ENCODE results near the gene CDC73.
"Not testable (repeated sequence)": the region's sequence is repeated elsewhere in the genome, so short reads cannot be mapped to it uniquely, and the experiment has no call there.

Gene CDC73

DNA sequence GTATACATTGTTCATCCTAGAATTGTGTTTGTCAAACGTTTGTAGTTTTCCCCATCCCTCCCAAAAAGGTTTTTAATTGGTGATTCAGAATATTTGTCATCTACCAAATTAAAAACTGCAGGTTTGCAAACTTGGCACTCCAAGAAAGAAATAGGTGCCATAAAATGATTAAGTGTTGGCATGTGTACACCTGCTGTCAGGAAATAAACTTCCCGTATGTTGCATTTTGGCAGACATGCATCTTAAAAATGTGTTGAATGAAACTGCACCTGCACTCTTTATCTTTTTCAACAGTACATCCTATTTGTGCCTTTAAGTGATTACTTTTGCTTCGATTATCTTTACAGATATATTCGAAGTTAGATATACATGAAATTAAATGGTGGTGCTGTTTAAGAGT lies 57.3 kb downstream of the CDC73 start:
- Histone ChIP-seq H3K4me3 (ENCODE audit: low read depth, low read length) (no peak overlapping the region), H3K4me1 (ENCODE audit: control insufficient read depth, insufficient read depth, low read length) (no peaks in the 10 kb centered on the region), H3K27ac (ENCODE audit: low read depth, low read length) (no peak overlapping the region), H3K9ac (ENCODE audit: low read depth, low read length) (no peak overlapping the region), H3K9me3 (ENCODE audit: control insufficient read depth, insufficient read depth, low read length) (no peaks in the 10 kb centered on the region), H3K36me3 (ENCODE audit: control insufficient read depth, insufficient read depth, low read length) (no peaks in the 10 kb centered on the region), H3K27me3 (ENCODE audit: control insufficient read depth, insufficient read depth, low read length) (no peaks in the 10 kb centered on the region)

DNA sequence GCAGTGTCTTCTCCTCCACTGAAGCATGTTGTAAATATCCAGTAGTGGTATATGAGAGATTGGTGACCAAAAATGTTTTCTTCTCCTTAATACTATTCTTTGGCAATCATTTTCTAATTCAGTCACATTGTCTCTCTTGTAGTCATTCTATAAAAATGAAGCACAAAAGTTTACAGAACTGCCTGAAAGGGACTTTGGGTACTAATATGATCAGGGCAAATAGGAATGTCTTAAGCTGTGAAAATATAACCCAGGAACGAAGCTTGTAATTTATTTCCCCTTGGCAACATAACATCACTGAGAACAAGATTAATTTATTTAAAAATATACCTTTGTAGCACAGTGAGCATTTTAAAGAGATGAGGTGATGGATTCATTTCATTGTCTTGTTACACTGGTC lies 59.7 kb downstream of the CDC73 start:
- H3K27ac ChIP-seq (ENCODE audit: low read depth, low read length), result no peak overlapping the region
- H3K27me3 ChIP-seq (ENCODE audit: control insufficient read depth, insufficient read depth, low read length), result no peaks in the 10 kb centered on the region
- no peak overlapping the region for H3K9ac ChIP-seq (ENCODE audit: low read depth, low read length)
- no peaks in the 10 kb centered on the region for H3K36me3 ChIP-seq (ENCODE audit: control insufficient read depth, insufficient read depth, low read length)
- H3K4me1 ChIP-seq (ENCODE audit: control insufficient read depth, insufficient read depth, low read length), result peaks cover 18% of the 10 kb centered on the region
- H3K9me3 ChIP-seq (ENCODE audit: control insufficient read depth, insufficient read depth, low read length), result no peaks in the 10 kb centered on the region
- H3K4me3 ChIP-seq (ENCODE audit: low read depth, low read length), result no peak overlapping the region

- Histone ChIP-seq H3K27me3 (ENCODE audit: control insufficient read depth, insufficient read depth, low read length) (no peaks in the 10 kb centered on the region), H3K4me3 (ENCODE audit: low read depth, low read length) (no peak overlapping the region), H3K27ac (ENCODE audit: low read depth, low read length) (no peak overlapping the region), H3K4me1 (ENCODE audit: control insufficient read depth, insufficient read depth, low read length) (peaks cover 22% of the 10 kb centered on the region), H3K9ac (ENCODE audit: low read depth, low read length) (no peak overlapping the region), H3K9me3 (ENCODE audit: control insufficient read depth, insufficient read depth, low read length) (no peaks in the 10 kb centered on the region), H3K36me3 (ENCODE audit: control insufficient read depth, insufficient read depth, low read length) (no peaks in the 10 kb centered on the region)
Measured at GRCh38 chr1:193181985-193182384, 60.2 kb downstream of the CDC73 start.

GRCh38 chr1:193183019-193183627 lies 61.3 kb downstream of the CDC73 start:
- Histone ChIP-seq H3K9me3 (ENCODE audit: control insufficient read depth, insufficient read depth, low read length) (no peaks in the 10 kb centered on the region), H3K36me3 (ENCODE audit: control insufficient read depth, insufficient read depth, low read length) (no peaks in the 10 kb centered on the region), H3K27me3 (ENCODE audit: control insufficient read depth, insufficient read depth, low read length) (no peaks in the 10 kb centered on the region), H3K27ac (ENCODE audit: low read depth, low read length) (no peak overlapping the region), H3K4me3 (ENCODE audit: low read depth, low read length) (no peak overlapping the region), H3K9ac (ENCODE audit: low read depth, low read length) (no peak overlapping the region), H3K4me1 (ENCODE audit: control insufficient read depth, insufficient read depth, low read length) (peaks cover 22% of the 10 kb centered on the region)

GRCh38 chr1:193184776-193185175 lies 62.9 kb downstream of the CDC73 start:
- H3K9ac ChIP-seq (ENCODE audit: low read depth, low read length), result no peak overlapping the region
- no peaks in the 10 kb centered on the region for H3K9me3 ChIP-seq (ENCODE audit: control insufficient read depth, insufficient read depth, low read length)
- no peak overlapping the region for H3K27ac ChIP-seq (ENCODE audit: low read depth, low read length)
- no peak overlapping the region for H3K4me3 ChIP-seq (ENCODE audit: low read depth, low read length)
- H3K36me3 ChIP-seq (ENCODE audit: control insufficient read depth, insufficient read depth, low read length), result no peaks in the 10 kb centered on the region
- H3K27me3 ChIP-seq (ENCODE audit: control insufficient read depth, insufficient read depth, low read length), result no peaks in the 10 kb centered on the region
- H3K4me1 ChIP-seq (ENCODE audit: control insufficient read depth, insufficient read depth, low read length), result peaks cover 22% of the 10 kb centered on the region

DNA sequence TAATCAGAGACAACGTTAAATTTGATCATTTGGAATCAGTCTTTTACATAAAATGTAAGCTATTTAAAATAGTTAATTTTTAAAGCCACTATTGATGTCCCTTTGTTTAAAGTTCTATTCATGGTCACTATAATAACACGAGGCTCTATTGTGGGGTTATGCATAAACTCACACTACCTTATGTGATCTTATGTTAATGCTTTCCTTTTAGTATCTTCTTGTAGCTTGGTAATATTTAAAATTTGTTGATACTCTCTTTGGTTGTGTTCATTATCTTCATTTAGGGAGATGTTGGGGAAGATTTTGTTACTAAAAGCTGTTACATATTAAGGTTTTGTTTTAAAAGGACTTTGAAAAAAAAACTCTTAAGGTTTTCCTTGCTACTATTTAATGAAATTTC lies 63.4 kb downstream of the CDC73 start:
- Histone ChIP-seq H3K27me3 (ENCODE audit: control insufficient read depth, insufficient read depth, low read length) (no peaks in the 10 kb centered on the region), H3K4me1 (ENCODE audit: control insufficient read depth, insufficient read depth, low read length) (peaks cover 22% of the 10 kb centered on the region), H3K36me3 (ENCODE audit: control insufficient read depth, insufficient read depth, low read length) (no peaks in the 10 kb centered on the region), H3K9me3 (ENCODE audit: control insufficient read depth, insufficient read depth, low read length) (no peaks in the 10 kb centered on the region), H3K4me3 (ENCODE audit: low read depth, low read length) (no peak overlapping the region), H3K9ac (ENCODE audit: low read depth, low read length) (no peak overlapping the region; the same call in 1 of the 2 replicates), H3K27ac (ENCODE audit: low read depth, low read length) (no peak overlapping the region)

DNA sequence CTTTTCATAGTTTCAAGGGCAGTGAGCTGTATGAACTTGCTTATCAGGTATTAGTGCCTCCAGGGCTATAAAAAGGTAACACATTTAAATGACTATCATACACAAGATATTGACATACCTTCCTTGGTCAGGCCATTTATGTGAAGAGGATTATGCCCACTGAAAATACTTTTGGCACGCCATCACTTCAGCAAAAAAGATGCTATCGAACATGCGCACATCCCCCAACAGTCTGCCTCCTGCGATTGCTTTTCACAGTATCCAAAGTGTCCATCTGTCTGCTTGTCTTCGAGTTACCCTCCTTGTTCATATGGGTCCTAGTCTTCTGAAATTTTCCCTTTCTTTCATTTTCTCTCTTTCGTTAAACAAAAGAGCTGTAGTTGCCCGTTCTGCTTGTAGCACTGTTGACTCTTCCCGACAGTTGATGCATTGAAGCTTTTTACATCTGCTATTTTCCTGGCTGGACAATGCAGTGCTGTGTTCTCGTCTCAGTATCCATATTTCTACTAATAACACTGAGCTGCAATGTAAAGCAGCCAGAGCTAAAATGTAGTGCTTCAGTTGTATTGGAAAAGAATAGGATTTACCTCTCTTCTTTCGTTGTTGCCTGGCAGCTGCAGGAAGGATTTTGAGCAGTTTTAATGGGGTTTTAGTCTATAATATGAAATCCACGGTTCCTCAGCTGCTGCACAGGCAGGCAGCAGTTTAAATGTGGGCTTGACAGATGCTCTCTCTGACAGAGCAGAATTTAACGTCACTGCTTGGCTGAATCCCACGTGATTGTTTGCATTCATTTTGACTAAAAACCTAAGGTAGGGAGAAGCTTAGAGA lies 64.3 kb downstream of the CDC73 start, which contains the start of gene B3GALT2:
B3GALT2 (minus strand) TSS at position 713 of the 831 bp plus-strand sequence. CDS start 5,051 bp downstream, outside the sequence.
- Histone ChIP-seq H3K36me3 (ENCODE audit: control insufficient read depth, insufficient read depth, low read length) (no peaks in the 10 kb centered on the region), H3K4me3 (ENCODE audit: low read depth, low read length) (no peak within 1 kb of the TSS), H3K4me1 (ENCODE audit: control insufficient read depth, insufficient read depth, low read length) (peaks cover 22% of the 10 kb centered on the region), H3K9me3 (ENCODE audit: control insufficient read depth, insufficient read depth, low read length) (no peaks in the 10 kb centered on the region), H3K27me3 (ENCODE audit: control insufficient read depth, insufficient read depth, low read length) (no peaks in the 10 kb centered on the region), H3K27ac (ENCODE audit: low read depth, low read length) (peak within 1 kb of the TSS; percentile 7), H3K9ac (ENCODE audit: low read depth, low read length) (no peak within 1 kb of the TSS; the same call in 1 of the 2 replicates)

- H3K4me3 ChIP-seq (ENCODE audit: low read depth, low read length), result no peak overlapping the region
Measured at GRCh38 chr1:193187114-193187513, 65.3 kb downstream of the CDC73 start.

DNA sequence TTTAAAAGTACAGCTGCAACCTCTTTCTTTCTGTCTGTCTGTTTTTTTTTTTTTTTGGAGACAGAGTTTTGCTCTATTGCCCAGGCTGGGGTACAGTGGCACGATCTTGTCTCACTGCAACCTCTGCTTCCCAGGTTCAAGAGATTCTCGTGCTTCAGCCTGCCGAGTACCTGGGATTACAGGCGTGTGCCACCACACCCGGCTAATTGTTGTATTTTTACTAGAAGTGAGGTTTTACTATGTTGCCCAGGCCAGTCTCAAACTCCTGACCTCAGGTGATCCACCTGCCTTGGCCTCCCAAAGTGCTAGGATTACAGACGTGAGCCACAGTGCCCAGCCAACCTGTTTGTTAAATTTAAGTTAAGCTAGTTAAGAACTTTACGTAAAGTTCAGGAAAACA lies 67.1 kb downstream of the CDC73 start:
- H3K36me3 ChIP-seq (ENCODE audit: control insufficient read depth, insufficient read depth, low read length); H3K27ac ChIP-seq (ENCODE audit: low read depth, low read length); H3K27me3 ChIP-seq (ENCODE audit: control insufficient read depth, insufficient read depth, low read length); H3K4me3 ChIP-seq (ENCODE audit: low read depth, low read length); H3K9me3 ChIP-seq (ENCODE audit: control insufficient read depth, insufficient read depth, low read length); H3K9ac ChIP-seq (ENCODE audit: low read depth, low read length): not testable (repeated sequence)
- peaks cover 22% of the 10 kb centered on the region for H3K4me1 ChIP-seq (ENCODE audit: control insufficient read depth, insufficient read depth, low read length)

More at GRCh38 chr1:193187114-193187513, 65.3 kb downstream of the CDC73 start:
- 0 out of 2 replicates have a peak, but pooled peaks cover 2% of the 10 kb centered on the region for H3K9me3 ChIP-seq (ENCODE audit: control insufficient read depth, insufficient read depth, low read length)
- peaks cover 22% of the 10 kb centered on the region for H3K4me1 ChIP-seq (ENCODE audit: control insufficient read depth, insufficient read depth, low read length)
- H3K9ac ChIP-seq (ENCODE audit: low read depth, low read length), result no peak overlapping the region
- no peaks in the 10 kb centered on the region for H3K27me3 ChIP-seq (ENCODE audit: control insufficient read depth, insufficient read depth, low read length)
- no peak overlapping the region for H3K27ac ChIP-seq (ENCODE audit: low read depth, low read length)
- H3K36me3 ChIP-seq (ENCODE audit: control insufficient read depth, insufficient read depth, low read length), result no peaks in the 10 kb centered on the region

DNA sequence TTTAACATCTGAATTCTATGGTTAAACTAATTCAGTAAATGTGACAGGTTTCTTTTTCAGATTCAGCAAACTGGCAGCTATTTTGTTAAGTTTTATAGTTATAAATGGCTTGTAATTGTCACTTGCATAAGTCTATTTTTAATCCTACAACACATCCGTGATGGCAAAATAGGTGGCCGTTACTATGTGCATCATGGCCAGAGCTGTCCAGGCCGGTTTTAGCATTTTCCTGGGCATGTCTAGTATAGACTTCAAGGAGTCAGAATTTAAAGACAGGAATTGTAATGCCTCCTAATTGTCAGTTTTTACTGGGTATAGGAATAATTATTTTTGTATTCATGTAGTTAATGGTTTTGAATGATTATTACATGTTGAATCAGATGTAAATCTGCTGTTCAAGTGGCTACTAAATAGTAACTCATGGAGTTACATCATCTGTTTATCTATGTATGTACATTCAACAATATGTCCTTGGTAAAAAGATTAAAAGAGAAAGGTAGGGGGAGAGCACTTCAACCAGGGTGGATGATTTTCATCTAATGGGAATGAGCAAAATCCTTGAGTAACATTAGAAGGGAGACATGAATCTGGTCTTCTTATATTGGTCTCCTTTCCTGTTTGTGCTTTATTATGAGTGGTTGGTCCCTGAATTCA lies 67.7 kb downstream of the CDC73 start:
- peaks cover 7% of the 10 kb centered on the region; the same call in 1 of the 2 replicates for H3K9me3 ChIP-seq (ENCODE audit: control insufficient read depth, insufficient read depth, low read length)
- no peak overlapping the region for H3K9ac ChIP-seq (ENCODE audit: low read depth, low read length)
- no peak overlapping the region for H3K27ac ChIP-seq (ENCODE audit: low read depth, low read length)
- peaks cover 22% of the 10 kb centered on the region for H3K4me1 ChIP-seq (ENCODE audit: control insufficient read depth, insufficient read depth, low read length)
- no peak overlapping the region for H3K4me3 ChIP-seq (ENCODE audit: low read depth, low read length)
- H3K27me3 ChIP-seq (ENCODE audit: control insufficient read depth, insufficient read depth, low read length), result no peaks in the 10 kb centered on the region
- no peaks in the 10 kb centered on the region for H3K36me3 ChIP-seq (ENCODE audit: control insufficient read depth, insufficient read depth, low read length)

All from HUES48 (cell line).